ENCODE data around the gene TNFAIP3.
"Not testable (repeated sequence)": the region's sequence is repeated elsewhere in the genome, so short reads cannot be mapped to it uniquely, and the experiment has no call there.

Gene TNFAIP3

GRCh38 chr6:137866914-137867684 lies at the start of gene TNFAIP3:
TNFAIP3 (plus strand) TSS chr6:137867259; CDS start chr6:137871228, 3,969 bp downstream.
- peak; percentile 85 for DNase-seq

GRCh38 chr6:137818440-137818839 lies 48.6 kb upstream of the TNFAIP3 start:
- no peak for DNase-seq

- peak; percentile 34 for DNase-seq
Observed at GRCh38 chr6:137819740-137820139, 47.3 kb upstream of the TNFAIP3 start.

- DNase-seq: no peak
Observed at GRCh38 chr6:137820425-137820824, 46.6 kb upstream of the TNFAIP3 start.

- no peak for DNase-seq
Observed at GRCh38 chr6:137820952-137821351, 46.1 kb upstream of the TNFAIP3 start.

GRCh38 chr6:137821491-137821890 lies 45.6 kb upstream of the TNFAIP3 start:
- no peak for DNase-seq

GRCh38 chr6:137823826-137824555 lies 43.1 kb upstream of the TNFAIP3 start:
- DNase-seq: peak; percentile 11

- no peak for DNase-seq
Observed at GRCh38 chr6:137824556-137824879, 42.5 kb upstream of the TNFAIP3 start.

GRCh38 chr6:137824896-137825295 lies 42.2 kb upstream of the TNFAIP3 start:
- no peak for DNase-seq

- DNase-seq: no peak
Observed at GRCh38 chr6:137827411-137827940, 39.6 kb upstream of the TNFAIP3 start.

- no peak for DNase-seq
Observed at GRCh38 chr6:137827977-137828810, 38.9 kb upstream of the TNFAIP3 start.

GRCh38 chr6:137829641-137830083 lies 37.4 kb upstream of the TNFAIP3 start:
- no peak for DNase-seq

- no peak for DNase-seq
Observed at GRCh38 chr6:137830511-137830911, 36.5 kb upstream of the TNFAIP3 start.

GRCh38 chr6:137832110-137832509 lies 34.9 kb upstream of the TNFAIP3 start:
- DNase-seq: no peak

- no peak for DNase-seq
Observed at GRCh38 chr6:137834508-137834907, 32.6 kb upstream of the TNFAIP3 start.

- DNase-seq: no peak
Observed at GRCh38 chr6:137836788-137837187, 30.3 kb upstream of the TNFAIP3 start.

- not testable (repeated sequence) for DNase-seq
Observed at GRCh38 chr6:137838090-137838489, 29.0 kb upstream of the TNFAIP3 start.

GRCh38 chr6:137838597-137838996 lies 28.5 kb upstream of the TNFAIP3 start:
- DNase-seq: not testable (repeated sequence)

GRCh38 chr6:137839076-137839475 lies 28.0 kb upstream of the TNFAIP3 start:
- no peak for DNase-seq

GRCh38 chr6:137840252-137840651 lies 26.8 kb upstream of the TNFAIP3 start:
- DNase-seq: no peak

- no peak for DNase-seq
Observed at GRCh38 chr6:137843211-137843610, 23.8 kb upstream of the TNFAIP3 start.

GRCh38 chr6:137844327-137844726 lies 22.7 kb upstream of the TNFAIP3 start:
- not testable (repeated sequence) for DNase-seq

GRCh38 chr6:137844773-137845172 lies 22.3 kb upstream of the TNFAIP3 start:
- not testable (repeated sequence) for DNase-seq

Measured in KG1 (cell line).